HL-60/S4 treated with retinoic acid at 250 ng/mL for 4 days and 3 days (cell line): ENCODE results near the gene NCOA3.

Experiments
- in situ Hi-C: fragments of 300-500 bp; cut with MboI; formaldehyde crosslinking; loops from 2 replicates; pipeline ENCODE4 v1.7.0; 2022; ENCODE audit warnings: low sequenced_read_pairs

NCOA3 gene

DNA sequence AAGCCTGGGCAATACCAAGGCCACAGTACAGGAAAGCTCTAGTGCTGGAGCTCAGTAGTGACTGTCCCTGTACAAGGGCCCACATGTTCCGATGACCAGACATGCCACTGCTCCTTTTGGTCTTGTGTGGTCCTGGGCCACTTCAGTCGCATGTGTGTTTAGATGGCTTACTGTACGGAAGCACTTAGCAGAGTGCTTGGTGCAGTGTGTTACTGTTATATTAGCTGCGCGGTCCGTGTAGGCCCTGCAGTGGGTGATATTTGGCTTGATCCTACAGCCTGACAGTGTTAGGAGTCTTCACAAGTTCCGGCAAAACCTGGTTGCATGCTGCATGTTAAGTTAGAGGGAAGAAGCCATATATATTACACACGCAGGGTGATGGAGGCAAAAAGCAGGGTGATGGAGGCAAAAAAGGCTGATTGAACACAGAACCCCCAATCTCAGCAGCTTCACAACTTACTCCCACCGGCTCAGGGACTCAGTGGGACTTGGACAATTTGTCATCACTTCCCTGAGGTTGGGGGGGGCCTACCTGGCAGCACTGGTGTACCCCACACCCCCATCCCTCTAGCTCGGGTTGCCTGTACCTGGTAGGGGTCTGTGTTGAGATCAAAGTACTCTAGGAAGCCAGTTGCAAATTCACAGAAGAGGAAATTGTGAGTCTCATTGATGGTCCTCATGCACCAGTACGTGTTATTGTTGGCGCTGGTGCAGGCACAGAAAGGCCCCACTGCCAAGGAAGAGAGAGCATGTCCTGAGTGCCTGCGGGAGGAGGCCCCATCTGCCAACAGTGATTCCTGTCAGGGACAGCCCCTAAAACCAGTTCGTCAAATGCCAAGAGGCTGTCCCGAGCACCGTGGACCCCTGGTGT lies 161.0 kb downstream of the NCOA3 start:
- in situ Hi-C loops = no loop called here

DNA sequence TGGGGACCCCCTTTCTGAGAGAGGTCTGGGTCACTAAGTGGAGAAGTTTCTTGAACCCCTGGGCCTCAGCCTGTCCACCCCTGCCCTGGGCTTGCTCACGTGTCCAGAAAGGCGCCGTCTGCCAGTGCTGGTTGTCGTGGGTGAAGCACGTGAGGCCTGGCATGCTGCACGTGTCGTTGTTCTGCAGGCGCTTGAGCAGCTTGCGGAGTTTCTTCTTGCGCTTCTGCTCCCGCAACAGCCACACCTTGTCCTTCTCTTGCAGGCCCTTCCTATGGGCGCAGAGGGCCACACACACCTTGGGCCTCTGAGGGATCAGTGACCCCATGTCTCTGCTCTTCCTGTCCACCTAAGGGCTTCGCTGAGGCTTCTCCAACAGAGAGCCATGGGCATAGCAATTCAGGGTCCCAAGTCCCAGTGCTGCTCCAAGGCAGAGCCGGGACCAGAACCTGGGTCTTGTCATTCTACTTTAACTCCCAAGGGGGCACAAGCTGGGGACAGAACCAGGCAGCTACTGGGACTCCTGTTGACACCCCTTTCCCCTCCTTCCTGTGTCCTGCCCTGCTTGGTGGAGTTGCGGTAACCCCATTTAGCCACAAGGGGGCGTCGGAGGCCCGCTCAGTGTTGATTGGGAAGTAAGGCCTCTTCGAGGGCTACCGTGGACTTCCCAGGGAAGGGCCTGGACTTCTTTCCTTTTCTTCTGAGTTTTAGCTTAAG lies 161.8 kb downstream of the NCOA3 start:
- in situ Hi-C loops = no loop called here

DNA sequence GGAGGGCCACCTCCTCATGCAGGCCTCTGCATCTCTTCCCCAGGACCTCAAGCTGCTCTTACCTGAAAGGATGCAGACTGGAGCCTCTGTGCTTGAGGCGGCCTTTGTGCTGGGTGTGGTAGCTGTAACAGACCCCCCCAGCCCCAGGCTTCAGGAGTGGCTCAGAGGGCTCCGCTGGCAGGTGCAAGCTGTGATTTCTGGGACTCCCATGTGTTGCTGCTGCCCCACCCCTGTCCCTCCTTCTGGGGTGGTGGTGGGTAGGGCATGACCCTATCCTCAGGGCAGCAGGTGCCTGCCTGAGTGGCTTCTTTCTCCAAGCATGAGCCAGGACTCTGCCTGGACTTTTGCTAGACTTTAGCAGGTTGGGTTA lies 162.4 kb downstream of the NCOA3 start:
- in situ Hi-C loops = no loop called here

DNA sequence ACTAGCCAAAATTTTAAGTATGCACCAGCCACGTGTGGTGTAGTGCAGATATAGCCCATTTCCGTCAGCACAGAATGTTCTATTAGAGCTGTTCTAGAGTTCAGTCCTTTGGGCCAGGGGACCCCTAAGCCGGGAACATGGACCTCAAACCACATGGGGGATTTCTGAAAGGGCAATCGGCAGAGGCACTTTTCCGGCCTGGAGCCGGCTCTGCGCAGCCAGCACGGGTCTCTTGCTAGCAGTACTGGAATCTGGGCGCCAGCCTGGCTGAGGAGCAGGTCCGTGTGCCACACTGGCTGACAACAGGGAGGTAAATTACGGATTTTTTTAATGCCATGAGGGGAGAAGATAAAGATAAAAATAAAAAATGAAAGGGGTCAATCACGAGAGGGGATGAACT lies 163.1 kb downstream of the NCOA3 start:
- in situ Hi-C loops = no loop called here

DNA sequence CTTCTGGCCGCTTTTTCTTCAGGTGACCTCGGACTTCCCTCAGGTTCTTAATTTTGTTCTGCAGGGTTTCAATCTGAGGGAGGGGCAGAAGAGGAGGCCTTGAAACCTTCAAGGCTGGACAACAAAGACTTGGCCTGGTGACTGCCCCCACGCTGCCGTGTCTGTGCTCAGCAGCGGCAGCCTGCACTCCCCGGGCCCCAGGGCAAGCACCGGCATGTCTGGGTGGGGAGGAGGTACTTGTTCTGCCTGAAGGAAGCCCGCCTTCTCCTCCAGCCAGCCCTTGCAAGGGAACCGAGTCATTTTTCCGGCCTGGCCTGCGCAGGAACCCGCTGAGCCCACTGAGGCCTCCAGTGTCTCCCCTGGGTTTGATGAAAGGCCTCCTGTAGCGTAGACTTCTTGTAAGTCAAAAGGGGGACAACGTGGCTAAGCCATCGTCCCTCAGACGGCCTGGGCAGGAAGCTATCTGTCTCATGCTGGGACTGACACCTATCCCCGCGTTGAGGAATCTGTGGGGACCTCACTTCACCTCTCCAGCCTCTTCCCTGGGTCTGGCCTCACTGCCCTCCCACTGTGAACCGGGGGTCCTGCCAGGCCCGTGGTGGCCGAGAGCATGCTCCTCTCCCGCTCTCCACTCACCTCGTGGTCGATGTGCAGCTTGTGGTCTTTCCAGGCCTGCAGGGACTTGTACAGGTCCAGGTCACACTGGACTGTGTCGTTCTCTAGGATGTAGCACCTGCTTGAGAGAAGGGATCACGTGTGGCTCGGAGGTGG lies 163.7 kb downstream of the NCOA3 start:
- in situ Hi-C loops = no loop called here

DNA sequence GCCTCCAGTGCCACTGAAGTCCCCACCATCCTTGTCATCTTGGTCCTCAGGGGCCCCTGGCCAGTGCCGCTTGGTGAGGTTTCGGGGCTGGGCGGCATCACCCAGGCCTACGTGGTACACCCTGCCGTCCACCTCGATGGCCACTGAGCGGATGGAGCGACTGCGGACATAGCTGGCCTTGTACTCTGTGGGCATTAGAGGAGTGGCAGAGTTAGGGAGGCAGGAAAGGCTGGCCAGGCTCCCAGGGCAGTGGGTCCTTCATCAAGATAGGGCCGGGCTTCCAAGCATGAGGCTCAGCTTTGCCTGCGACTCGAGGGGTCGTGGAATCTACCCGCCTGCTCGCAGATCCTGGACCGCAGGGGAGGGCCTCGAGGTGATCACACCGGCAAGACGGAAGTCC lies 164.6 kb downstream of the NCOA3 start:
- in situ Hi-C loops = no loop called here

DNA sequence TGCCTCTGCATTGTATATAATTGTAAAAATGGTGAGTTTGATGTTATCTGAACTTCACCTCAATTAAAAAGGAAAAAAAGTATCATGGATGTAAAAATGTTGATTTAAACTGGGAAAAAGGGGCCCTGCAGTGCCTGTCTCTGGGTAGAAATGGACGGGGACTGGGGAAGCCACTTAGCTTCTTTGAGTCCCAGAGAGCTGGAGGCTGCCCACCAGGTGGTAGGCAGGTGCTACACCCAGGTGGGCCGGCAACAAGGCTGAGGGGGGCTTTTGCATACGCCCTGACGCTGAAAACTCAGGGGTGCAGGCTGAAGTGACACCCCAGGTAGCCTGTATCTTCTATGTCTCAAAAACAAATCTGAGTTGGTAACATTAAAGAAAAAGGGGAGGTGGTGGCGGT lies 165.4 kb downstream of the NCOA3 start:
- in situ Hi-C loops = no loop called here

DNA sequence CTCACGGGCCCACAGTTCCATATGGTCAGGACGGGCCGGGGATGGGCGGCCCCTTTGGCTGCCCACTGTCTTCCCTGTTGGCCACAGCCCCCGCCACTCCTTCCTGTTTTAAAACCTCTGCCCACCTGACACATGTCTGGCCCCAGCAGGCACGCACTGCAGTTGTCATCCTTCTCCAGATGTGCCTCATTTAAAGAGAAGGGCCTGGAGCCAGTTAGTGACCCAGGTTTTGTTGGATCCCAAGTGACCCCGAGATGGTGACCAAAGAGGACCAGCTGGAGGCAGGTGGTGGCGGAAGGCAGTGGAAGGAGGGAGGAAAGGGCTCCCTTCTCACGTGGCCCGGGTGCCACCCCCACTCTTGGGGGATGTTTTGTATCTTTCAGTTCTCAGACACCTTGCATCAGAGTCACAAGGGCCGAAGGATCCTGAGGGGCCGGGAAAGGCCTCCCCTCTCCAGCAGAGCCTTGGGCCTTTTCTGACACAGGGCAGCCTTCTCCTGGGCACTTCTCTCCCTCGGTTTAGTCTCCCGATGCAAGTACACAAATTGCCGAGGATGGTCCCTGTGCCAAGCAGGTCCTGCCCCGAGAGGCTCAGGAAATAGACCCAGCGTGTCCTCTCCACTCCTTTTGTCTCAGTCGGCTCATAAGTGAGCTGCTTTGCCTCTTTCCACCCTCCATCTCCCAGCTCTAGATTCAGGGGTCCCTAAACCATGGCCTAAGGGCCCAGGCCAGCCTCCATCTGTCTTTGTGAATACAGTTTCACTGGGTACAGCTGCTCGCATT lies 166.0 kb downstream of the NCOA3 start:
- in situ Hi-C loops = no loop called here

DNA sequence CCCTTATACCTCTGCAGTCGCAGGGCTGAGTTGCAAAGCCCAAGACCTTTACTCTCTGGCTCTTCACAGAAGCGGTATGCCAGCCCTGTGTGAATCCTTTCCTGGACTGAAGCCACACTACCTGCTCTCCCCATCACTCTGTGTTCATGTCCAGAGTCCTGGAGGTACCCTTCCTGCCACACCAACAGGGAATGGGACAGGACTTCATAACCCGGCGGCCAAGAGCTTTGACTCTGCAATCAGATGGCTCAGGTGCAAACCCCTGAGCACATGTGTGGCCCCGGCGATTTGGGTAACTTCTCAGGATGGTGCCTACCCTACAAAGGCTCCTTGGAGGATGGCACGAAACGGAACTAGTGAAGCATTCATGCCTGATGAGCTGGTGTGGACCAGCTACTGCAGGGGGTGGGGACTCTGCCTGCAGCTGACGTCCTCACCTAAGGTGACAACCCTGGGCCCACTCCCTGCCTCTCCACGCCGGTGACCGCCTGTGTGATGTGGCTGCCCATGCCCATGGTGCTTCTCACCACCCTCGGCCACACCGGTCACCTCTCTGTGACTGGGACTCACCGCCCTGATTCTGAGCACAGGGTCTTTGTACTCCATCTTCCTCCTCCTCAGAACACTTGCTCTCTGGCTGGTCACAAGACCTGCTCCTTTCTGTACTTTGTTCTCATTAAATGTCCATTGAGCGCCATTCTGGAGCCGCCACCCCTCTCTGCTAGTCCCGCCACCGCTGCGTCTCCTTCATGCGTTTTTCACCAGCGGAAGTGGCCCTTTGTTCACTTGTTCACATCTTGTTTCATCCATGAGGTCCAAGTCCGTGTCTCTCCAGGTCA lies 166.8 kb downstream of the NCOA3 start:
- in situ Hi-C loops = no loop called here

DNA sequence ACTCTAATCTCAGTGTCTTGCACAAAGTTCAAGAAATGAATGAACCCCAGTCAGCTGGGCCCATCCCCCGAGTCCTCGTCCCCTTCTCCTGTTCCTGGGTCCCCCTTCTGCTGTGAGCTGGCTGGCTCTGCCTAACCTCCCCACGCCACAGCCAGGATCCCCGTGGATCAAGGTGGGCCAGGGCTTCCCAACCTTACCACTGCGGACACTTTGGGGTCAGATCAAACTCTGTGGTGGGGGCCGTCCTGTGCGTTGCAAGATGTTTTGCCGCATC lies 167.4 kb downstream of the NCOA3 start:
- in situ Hi-C loops = no loop called here

DNA sequence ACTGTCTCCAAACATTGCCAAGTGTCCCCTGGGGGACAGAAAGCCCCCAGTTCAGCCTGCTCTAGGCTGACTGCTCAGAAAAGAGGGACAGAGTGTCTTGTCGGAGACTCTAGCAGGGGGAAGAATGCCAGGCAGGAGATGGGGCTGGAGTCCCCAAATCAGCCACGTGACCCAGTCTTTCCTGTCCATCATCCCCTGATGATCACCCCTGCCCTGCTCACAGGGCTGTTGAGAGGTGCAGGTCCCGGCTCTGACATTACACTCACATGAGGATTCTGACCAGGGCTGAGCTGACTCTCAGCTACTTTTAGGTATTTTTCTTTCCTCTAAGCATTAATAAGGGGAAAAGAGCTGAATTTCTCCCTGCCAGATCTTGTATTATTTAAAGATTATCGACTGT lies 167.8 kb downstream of the NCOA3 start:
- in situ Hi-C loops = no loop called here

DNA sequence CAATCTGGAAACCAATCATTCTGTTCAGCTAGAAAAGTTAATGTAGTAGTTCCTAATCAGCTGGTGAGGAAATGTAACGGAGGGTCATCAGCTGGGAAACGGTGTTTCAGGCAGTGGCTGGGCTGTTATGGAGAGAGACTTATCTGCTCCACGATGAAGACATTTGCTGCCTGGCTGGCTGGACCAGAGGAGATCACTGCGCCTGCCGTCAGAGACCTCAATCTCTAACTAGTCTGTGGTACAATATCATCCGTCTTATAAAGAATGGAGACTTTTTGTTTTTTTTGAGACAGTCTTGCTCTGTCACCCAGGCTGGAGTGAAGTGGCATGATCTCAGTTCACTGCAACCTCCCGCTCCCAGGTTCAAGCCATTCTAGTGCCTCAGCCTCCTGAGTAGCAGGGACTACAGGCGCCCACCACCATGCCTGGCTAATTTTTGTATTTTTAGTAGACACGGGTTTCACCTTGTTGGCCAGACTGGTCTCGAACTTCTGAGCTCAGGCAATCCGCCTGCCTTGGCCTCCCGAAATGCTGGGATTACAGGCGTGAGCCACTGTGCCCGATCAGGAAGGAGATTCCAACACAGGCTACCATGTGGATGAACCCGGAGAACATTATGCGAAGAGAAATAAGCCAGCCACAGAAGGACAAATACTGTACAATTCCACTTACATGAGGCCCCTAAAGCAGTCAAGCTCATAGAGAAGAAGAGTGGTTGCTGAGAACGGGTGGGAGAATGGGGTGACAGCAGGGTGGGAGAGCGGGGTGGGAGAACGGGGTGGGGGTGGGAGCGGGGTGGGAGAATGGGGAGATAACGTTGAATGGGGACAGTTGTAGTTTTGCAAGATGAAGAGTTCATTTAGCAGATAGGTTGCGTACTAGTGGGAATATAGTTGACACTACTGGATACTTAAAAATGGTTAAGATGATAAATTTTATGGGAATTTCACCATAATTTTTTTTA lies 168.5 kb downstream of the NCOA3 start:
- in situ Hi-C loops = no loop called here

DNA sequence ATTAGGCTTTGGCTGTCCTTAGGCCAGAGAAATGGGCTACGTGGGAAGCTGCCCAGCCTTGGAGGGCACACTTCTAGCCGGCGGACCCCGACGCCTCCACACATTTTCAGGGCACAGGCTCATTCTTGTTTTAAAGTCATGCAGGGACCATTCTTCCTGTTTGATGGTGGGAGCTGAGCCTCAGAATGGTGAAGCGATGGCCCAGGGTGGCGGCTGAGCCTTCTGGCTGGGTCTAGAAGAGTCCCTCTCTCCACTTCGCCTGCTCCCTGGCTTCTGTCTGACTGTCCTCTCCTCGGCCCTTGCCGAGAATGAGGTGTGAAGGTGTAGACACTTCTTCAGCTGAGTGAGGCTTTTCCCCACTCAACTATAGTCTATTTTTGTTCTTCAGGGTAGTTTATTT lies 169.2 kb downstream of the NCOA3 start:
- in situ Hi-C loops = no loop called here

DNA sequence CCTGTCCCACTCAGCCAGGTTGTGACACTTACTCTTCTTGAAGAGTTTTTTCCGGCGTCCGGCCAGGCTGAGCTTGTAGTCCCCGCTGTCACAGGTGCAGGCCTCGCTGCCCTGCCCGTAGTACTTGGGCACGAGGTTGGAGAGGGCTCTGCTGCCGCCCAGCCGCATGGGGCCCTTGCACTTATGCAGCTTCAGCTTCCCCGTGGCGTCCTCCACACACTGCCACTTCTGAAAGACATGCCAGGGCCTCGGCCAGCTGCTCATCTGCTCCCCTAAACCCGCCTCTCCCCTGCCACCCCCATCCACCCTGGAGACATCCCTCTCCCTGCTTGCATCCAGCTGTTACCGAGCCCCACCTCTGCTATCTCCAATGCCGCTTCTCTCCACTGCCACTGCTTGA lies 170.5 kb downstream of the NCOA3 start:
- in situ Hi-C loops = no loop called here

DNA sequence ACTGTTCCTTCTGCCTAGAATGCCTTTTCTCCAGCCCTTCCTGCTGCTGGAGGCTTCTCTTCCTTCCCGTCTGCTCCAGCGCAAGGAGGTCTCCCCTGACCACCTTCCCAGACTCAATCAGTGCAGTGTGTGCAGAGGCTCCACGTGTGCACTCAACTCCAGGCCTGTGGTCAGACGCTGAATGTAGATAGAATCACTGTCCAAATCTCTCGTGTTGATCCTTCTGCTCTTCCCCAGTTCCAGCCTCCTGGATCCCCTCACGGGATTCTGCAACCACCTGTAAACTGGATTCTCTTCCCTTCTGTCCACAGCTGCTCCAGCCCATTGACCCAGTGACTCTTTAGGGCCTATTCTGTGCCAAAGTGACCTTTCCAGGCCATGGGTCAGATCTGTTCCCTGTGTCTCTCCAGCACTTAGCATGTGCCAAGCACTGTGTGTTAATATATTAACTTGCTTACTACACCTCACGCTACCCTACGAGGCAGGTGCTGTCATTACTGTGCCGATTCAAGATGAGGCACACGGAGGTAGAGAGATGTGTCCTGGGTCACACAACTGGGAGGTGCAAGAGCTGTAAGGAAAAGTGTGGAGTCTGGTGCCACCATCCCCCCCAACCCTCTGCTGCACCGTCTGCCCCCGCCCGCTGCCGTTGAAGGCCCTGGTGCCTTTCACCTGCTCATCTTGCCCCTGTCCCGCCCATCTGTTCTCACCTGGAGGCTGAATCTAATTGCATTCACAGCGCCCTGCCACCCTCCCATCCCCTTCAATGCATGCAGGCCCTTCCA lies 171.4 kb downstream of the NCOA3 start:
- in situ Hi-C loops = no loop called here

DNA sequence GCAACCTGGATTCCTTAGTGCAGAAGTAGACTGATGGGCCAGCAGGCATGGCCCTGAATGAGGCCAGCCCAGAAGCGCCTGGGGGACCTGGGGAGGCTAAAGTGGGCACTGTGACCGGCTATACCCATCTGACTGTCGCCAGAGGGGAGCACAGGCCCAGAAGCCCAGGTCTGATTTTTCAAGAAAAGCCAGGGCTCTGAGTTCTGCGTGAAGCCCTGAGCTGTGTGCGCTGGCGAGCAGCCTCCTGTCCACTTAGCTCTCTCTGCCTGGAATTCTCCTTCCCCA lies 171.9 kb downstream of the NCOA3 start:
- in situ Hi-C loops = no loop called here

DNA sequence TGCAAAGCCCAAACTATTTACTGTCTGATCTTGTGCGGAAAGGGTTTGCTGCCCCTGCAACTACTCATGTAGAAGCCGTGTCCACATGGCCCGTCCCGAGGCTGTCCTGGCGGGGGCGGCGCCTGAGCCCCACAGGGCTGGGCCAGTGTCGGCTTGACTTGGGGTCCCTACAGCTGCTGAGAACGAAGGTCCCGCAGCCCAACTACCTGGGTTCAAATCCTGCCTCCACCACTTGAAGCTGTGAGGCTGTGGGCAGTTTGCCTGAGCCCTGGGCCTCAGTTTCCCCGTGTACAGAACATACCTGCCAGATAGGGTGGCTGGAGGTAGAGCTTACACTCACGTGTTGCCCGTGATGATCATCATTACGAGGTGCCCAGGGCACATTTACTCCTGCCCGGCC lies 172.5 kb downstream of the NCOA3 start:
- in situ Hi-C loops = no loop called here

DNA sequence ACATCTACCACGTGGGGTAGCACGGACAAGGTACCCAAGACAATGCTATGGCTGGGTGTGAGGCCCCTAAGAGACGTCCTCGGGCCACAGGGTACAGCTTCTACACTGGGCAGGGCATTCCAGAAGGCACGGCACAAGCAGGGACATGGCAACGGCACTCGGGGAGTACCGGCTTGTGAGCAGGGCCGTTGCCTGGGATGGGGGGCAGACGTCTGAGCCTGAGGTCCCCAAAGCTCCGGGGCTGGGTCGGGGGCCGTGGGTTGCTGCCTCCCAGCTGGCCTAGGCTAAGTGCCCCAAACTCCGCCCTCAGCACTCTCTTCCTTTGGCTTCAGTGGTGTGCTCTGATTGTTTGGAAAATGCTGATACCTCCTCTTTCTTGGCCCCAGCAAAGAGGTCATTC lies 173.0 kb downstream of the NCOA3 start:
- in situ Hi-C loops = no loop called here
